Panc1 (cell line): ENCODE data around the gene TREML2. TPM values are rescaled to one million over a fixed set of nuclear protein-coding genes. Genes with fewer than 3 reads are reported as not detected.

Source experiments
- ATAC-seq: fragments of 200-7000 bp; cut with Tn5 transposase; 2 replicates; pipeline ENCODE4 v1.9.1; 2020; ENCODE audit warnings: mild to moderate bottlenecking, moderate library complexity
- BruUV-seq: library from RNA; stranded (reverse); fragments of 400-500 nt; replicated peaks from 2 replicates; lab custom pipeline; 2021; lab: Mats Ljungman, UMichigan
- CTCF ChIA-PET: fragments of 300-600 bp; sonication (Branson Sonifier 250); formaldehyde crosslinking; loops from one replicate; lab custom pipeline; 2022; ENCODE audit warnings: antibody characterized with exemption; lab: Charles Lee
- POLR2A ChIA-PET: fragments of 300-600 bp; sonication (Branson Sonifier 250); formaldehyde crosslinking; loops from one replicate; lab custom pipeline; 2022; ENCODE audit warnings: antibody characterized with exemption; lab: Charles Lee
- DNase-seq: peaks from one replicate; pipeline ENCODE4 v3.0.0-alpha.2; 2010; ENCODE audit warnings: low read depth, low spot score
- H3K27ac ChIP-seq: 2 replicates; pipeline ENCODE4 v1.5.1; 2011; ENCODE audit warnings: mild to moderate bottlenecking, low read length, inconsistent platforms
- H3K27me3 ChIP-seq: fragments of 200-500 bp; sonication (Bioruptor generic); 2 replicates; pipeline ENCODE4 v1.6.0; 2014; ENCODE audit warnings: low read length, inconsistent platforms; ENCODE audit not compliant: control insufficient read depth, insufficient read depth
- H3K36me3 ChIP-seq: fragments of 200-500 bp; sonication (Bioruptor generic); 2 replicates; pipeline ENCODE4 v1.5.1; 2014; ENCODE audit warnings: inconsistent platforms, mild to moderate bottlenecking, low read length, moderate library complexity; ENCODE audit not compliant: control insufficient read depth, insufficient read depth
- H3K4me1 ChIP-seq: 2 replicates; pipeline ENCODE4 v1.5.1; 2011; ENCODE audit warnings: inconsistent platforms, mild to moderate bottlenecking, low read length, moderate library complexity; ENCODE audit not compliant: control insufficient read depth, insufficient read depth
- H3K4me3 ChIP-seq, 2 experiments: 2 replicates each; pipeline ENCODE4 v1.5.1; 2011 to 2012; ENCODE audit warnings: low read depth in 2 of 2, low read length in 2 of 2, mild to moderate bottlenecking in 2 of 2, inconsistent platforms in 1 of 2, moderate library complexity in 1 of 2
- H3K9me3 ChIP-seq: fragments of 200-500 bp; sonication (Bioruptor generic); 2 replicates; pipeline ENCODE4 v1.5.1; 2014; ENCODE audit warnings: low read depth, mild to moderate bottlenecking, inconsistent platforms, low read length, moderate library complexity; ENCODE audit not compliant: control insufficient read depth, insufficient read depth
- CTCF ChIP-seq: fragments of 450-650 bp; IDR thresholded peaks from 2 replicates; pipeline ENCODE4 v1.5.1; 2017; ENCODE audit warnings: mild to moderate bottlenecking
- POLR2AphosphoS5 ChIP-seq: IDR thresholded peaks from 2 replicates; pipeline ENCODE4 v1.6.1; 2012; ENCODE audit warnings: mild to moderate bottlenecking, low read depth, low read length, moderate library complexity
- SIN3A ChIP-seq: IDR thresholded peaks from 2 replicates; pipeline ENCODE4 v1.6.1; 2012; ENCODE audit warnings: low read depth, mild to moderate bottlenecking, low read length, moderate library complexity, borderline replicate concordance; ENCODE audit not compliant: insufficient read depth
- TCF7L2 ChIP-seq: IDR thresholded peaks from 2 replicates; pipeline ENCODE4 v1.6.1; 2011; ENCODE audit warnings: mild to moderate bottlenecking, low read depth, low read length, inconsistent platforms
- in situ Hi-C: cut with HindIII; loops from 2 replicates; pipeline ENCODE4 v1.10.0; 2016; ENCODE audit warnings: low sequenced_read_pairs, low pct_unique_long_range_greater_than_20kb
- intact Hi-C: fragments of 100-400 bp; cut with micrococcal nuclease; formaldehyde crosslinking; loops from one replicate; pipeline ENCODE4 v1.10.0; 2022; ENCODE audit not compliant: unreplicated experiment
- total RNA-seq: library from RNA; stranded (reverse); gene quantifications from one replicate; pipeline ENCODE4 v1.2.1, GENCODE V29; 2021; ENCODE audit not compliant: unreplicated experiment
- TF ChIP-seq, protein P1 (sequence below), 2 experiments: IDR thresholded peaks; 2 replicates each; pipeline ENCODE4 v1.6.1; 2011 to 2012; ENCODE audit warnings: low read depth in 2 of 2, control low read depth in 1 of 2, low read length in 1 of 2, mild to moderate bottlenecking in 1 of 2, moderate library complexity in 1 of 2; ENCODE audit not compliant: insufficient read depth in 1 of 2

Gene TREML2
- total RNA-seq, 1 experiment from 2014 or later: not detected

DNA sequence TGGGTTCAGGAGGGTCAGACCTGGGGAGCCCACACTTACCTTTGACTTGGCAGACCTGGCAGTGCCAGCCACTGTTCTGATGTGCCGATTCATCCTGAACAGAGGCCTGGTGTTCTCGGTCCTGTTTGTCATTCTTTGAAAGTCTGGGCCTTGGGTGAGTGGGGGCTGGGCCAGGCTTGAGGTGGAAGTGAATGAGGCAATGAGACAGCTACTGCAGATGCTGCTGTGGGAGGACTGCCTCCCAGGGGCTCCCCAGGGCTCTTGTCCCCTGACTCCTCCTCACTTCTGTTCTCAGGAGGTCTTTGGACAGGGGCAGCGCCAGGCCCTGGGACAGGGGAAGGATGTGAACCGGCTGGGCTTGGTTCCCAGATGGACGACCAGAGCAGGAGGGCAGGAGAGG lies 21.6 kb upstream of the TREML2 start:
- peaks cover 9% of the 10 kb centered on the region for H3K27me3 ChIP-seq
- DNase-seq (no peak), ATAC-seq (no peak)
- H3K36me3 ChIP-seq: no peaks in the 10 kb centered on the region
- H3K9me3 ChIP-seq: peaks cover 4% of the 10 kb centered on the region; the same call in 1 of the 2 replicates
- CTCF ChIA-PET: no interaction called here
- TF ChIP-seq SIN3A (no peak), POLR2AphosphoS5 (no peak), TCF7L2 (no peak), CTCF (no peak)
- TF ChIP-seq, protein P1, sequence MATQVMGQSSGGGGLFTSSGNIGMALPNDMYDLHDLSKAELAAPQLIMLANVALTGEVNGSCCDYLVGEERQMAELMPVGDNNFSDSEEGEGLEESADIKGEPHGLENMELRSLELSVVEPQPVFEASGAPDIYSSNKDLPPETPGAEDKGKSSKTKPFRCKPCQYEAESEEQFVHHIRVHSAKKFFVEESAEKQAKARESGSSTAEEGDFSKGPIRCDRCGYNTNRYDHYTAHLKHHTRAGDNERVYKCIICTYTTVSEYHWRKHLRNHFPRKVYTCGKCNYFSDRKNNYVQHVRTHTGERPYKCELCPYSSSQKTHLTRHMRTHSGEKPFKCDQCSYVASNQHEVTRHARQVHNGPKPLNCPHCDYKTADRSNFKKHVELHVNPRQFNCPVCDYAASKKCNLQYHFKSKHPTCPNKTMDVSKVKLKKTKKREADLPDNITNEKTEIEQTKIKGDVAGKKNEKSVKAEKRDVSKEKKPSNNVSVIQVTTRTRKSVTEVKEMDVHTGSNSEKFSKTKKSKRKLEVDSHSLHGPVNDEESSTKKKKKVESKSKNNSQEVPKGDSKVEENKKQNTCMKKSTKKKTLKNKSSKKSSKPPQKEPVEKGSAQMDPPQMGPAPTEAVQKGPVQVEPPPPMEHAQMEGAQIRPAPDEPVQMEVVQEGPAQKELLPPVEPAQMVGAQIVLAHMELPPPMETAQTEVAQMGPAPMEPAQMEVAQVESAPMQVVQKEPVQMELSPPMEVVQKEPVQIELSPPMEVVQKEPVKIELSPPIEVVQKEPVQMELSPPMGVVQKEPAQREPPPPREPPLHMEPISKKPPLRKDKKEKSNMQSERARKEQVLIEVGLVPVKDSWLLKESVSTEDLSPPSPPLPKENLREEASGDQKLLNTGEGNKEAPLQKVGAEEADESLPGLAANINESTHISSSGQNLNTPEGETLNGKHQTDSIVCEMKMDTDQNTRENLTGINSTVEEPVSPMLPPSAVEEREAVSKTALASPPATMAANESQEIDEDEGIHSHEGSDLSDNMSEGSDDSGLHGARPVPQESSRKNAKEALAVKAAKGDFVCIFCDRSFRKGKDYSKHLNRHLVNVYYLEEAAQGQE (IDR thresholded peaks at IDR 0.05; ENCODE audit: insufficient read depth in 1 of 2, low read depth in 2 of 2, low read length in 1 of 2): no peak
- in situ Hi-C loops: no loop called here
- H3K4me3 ChIP-seq: no peak overlapping the region
- H3K27ac ChIP-seq: no peak overlapping the region
- BruUV-seq: no TSS peak
- POLR2A ChIA-PET: no interaction called here
- no peaks in the 10 kb centered on the region for H3K4me1 ChIP-seq
- intact Hi-C loops: no loop called here

- no peak for TF ChIP-seq TCF7L2
- no peak for TF ChIP-seq SIN3A
- TF ChIP-seq CTCF: no peak
- TF ChIP-seq, protein P1 (IDR thresholded peaks at IDR 0.05; ENCODE audit: insufficient read depth in 1 of 2, low read depth in 2 of 2, low read length in 1 of 2): no peak
- no peak for TF ChIP-seq POLR2AphosphoS5
- no peak overlapping the region for H3K4me3 ChIP-seq
- no peaks in the 10 kb centered on the region for H3K36me3 ChIP-seq
- ChIA-PET POLR2A (no interaction called here), CTCF (no interaction called here)
- DNase-seq (no peak), ATAC-seq (no peak)
- BruUV-seq: no TSS peak
- H3K27me3 ChIP-seq: peaks cover 7% of the 10 kb centered on the region
- no peak overlapping the region for H3K27ac ChIP-seq
- no peaks in the 10 kb centered on the region for H3K4me1 ChIP-seq
- in situ Hi-C loops: no loop called here
- H3K9me3 ChIP-seq: peaks cover 4% of the 10 kb centered on the region; the same call in 1 of the 2 replicates
- intact Hi-C loops: no loop called here
These were observed 21.1 kb upstream of the TREML2 start for GRCh38 chr6:41222045-41222444.
